ENCODE results near the gene DBT. TPM values are rescaled to one million over a fixed set of nuclear protein-coding genes. Genes with fewer than 3 reads are reported as not detected.

DBT gene
- total and polyA plus RNA-seq, 2 of the 13 experiments (the other 11 are each of a cell fraction or from before 2014, with no cell fraction given): 3.3 to 10.2 TPM

GRCh38 chr1:100215101-100215500 is 34.5 kb downstream of the DBT start:
- Histone ChIP-seq H3K4me2 (ENCODE audit: low read depth, low read length) (no peak overlapping the region), H3K27ac (ENCODE audit: extremely low read length, insufficient read depth, low read length) (no peak overlapping the region), H3K9ac (ENCODE audit: insufficient read depth, low read depth, low read length) (no peak overlapping the region), H3K4me1 (ENCODE audit: insufficient read depth, low read length) (no peaks in the 10 kb centered on the region), H3K36me3 (replicated peaks in 1 of 2; ENCODE audit: control insufficient read depth in 1 of 2, insufficient read depth in 2 of 2, low read length in 2 of 2) (peaks cover 3 to 44% of the 10 kb centered on the region in 2 experiments; a peak in 3 of 5 replicates), H3K27me3 (ENCODE audit: control insufficient read depth in 1 of 2, insufficient read depth in 2 of 2, low read length in 2 of 2) (no peaks in the 10 kb centered on the region), H2AFZ (ENCODE audit: low read length) (no peak overlapping the region), H3K9me3 (ENCODE audit: low read length) (no peaks in the 10 kb centered on the region), H4K20me1 (ENCODE audit: insufficient read depth, low read length) (no peaks in the 10 kb centered on the region), H3K79me2 (ENCODE audit: insufficient read depth, low read length) (no peaks in the 10 kb centered on the region), H3K4me3 (replicated peaks in 1 of 3; ENCODE audit: insufficient read depth in 1 of 3, low read depth in 2 of 3, low read length in 3 of 3) (no peak overlapping the region)
- no peak for DNase-seq (ENCODE audit: low spot score)
- CTCF ChIA-PET (ENCODE audit: low intra/inter-chr PET ratio, low total read pairs): no interaction called here
- ATAC-seq: no peak
- in situ Hi-C loops (cut with HindIII; ENCODE audit: extremely low pct_ligation_motif_present, low pct_unique_long_range_greater_than_20kb) (no loop called here), intact Hi-C loops (cut with micrococcal nuclease; ENCODE audit: unreplicated experiment) (no loop called here)
- WGBS (ENCODE audit: low lambda C conversion rate): 97% methylated on average over 1 of the region's 1 CpG
- POLR2A ChIA-PET: no interaction called here
- no peak for FAIRE-seq
- no TSS peak for BruUV-seq (replicated peaks)
- TF ChIP-seq, protein P1, sequence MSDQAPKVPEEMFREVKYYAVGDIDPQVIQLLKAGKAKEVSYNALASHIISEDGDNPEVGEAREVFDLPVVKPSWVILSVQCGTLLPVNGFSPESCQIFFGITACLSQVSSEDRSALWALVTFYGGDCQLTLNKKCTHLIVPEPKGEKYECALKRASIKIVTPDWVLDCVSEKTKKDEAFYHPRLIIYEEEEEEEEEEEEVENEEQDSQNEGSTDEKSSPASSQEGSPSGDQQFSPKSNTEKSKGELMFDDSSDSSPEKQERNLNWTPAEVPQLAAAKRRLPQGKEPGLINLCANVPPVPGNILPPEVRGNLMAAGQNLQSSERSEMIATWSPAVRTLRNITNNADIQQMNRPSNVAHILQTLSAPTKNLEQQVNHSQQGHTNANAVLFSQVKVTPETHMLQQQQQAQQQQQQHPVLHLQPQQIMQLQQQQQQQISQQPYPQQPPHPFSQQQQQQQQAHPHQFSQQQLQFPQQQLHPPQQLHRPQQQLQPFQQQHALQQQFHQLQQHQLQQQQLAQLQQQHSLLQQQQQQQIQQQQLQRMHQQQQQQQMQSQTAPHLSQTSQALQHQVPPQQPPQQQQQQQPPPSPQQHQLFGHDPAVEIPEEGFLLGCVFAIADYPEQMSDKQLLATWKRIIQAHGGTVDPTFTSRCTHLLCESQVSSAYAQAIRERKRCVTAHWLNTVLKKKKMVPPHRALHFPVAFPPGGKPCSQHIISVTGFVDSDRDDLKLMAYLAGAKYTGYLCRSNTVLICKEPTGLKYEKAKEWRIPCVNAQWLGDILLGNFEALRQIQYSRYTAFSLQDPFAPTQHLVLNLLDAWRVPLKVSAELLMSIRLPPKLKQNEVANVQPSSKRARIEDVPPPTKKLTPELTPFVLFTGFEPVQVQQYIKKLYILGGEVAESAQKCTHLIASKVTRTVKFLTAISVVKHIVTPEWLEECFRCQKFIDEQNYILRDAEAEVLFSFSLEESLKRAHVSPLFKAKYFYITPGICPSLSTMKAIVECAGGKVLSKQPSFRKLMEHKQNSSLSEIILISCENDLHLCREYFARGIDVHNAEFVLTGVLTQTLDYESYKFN (CRISPR knock-in tag; conservative IDR thresholded peaks at IDR 0.05): no peak
- no peak for TF ChIP-seq CTCF (CRISPR knock-in tag; IDR thresholded peaks at IDR 0.05)
- TF ChIP-seq PHF21A (CRISPR knock-in tag; IDR thresholded peaks at IDR 0.05): no peak
- no peak for TF ChIP-seq ZNF546 (CRISPR knock-in tag; conservative IDR thresholded peaks at IDR 0.05)
- no peak for TF ChIP-seq ZNF33A (CRISPR knock-in tag; IDR thresholded peaks at IDR 0.05; ENCODE audit: borderline replicate concordance)
- TF ChIP-seq EHMT2 (IDR thresholded peaks at IDR 0.05; ENCODE audit: borderline replicate concordance, low read depth, low read length): no peak
- TF ChIP-seq SMAD3 (CRISPR knock-in tag; IDR thresholded peaks at IDR 0.05): no peak
- no peak for TF ChIP-seq CBX5 (CRISPR knock-in tag; IDR thresholded peaks at IDR 0.05; ENCODE audit: borderline replicate concordance)
